Parathyroid adenoma (tissue), 2 donors: ENCODE measurements around the gene NOL3.

Experiments used
- H2AFZ ChIP-seq: fragments of 300-600 bp; sonication (generic); one replicate; pipeline ENCODE4 v1.7.0; 2017; ENCODE audit warnings: antibody characterized with exemption, mild to moderate bottlenecking
- H3K27ac ChIP-seq: fragments of 300-600 bp; sonication (generic); one replicate; pipeline ENCODE4 v1.7.0; 2017
- H3K27me3 ChIP-seq: fragments of 300-600 bp; sonication (generic); one replicate; pipeline ENCODE4 v1.7.0; 2017; ENCODE audit warnings: low read length; ENCODE audit not compliant: control insufficient read depth, insufficient read depth
- H3K36me3 ChIP-seq: fragments of 300-600 bp; sonication (generic); one replicate; pipeline ENCODE4 v1.7.0; 2017; ENCODE audit warnings: low read length; ENCODE audit not compliant: control insufficient read depth, insufficient read depth
- H3K4me1 ChIP-seq: fragments of 300-600 bp; sonication (generic); one replicate; pipeline ENCODE4 v1.7.0; 2017; ENCODE audit warnings: control low read depth
- H3K4me2 ChIP-seq: fragments of 300-600 bp; sonication (generic); one replicate; pipeline ENCODE4 v1.7.0; 2017; ENCODE audit warnings: low read length
- H3K4me3 ChIP-seq: fragments of 300-600 bp; sonication (generic); one replicate; pipeline ENCODE4 v1.7.0; 2017; ENCODE audit warnings: low read depth, low read length
- H3K79me2 ChIP-seq: fragments of 300-600 bp; sonication (generic); one replicate; pipeline ENCODE4 v1.7.0; 2017; ENCODE audit warnings: control low read depth
- H3K9ac ChIP-seq: fragments of 300-600 bp; sonication (generic); one replicate; pipeline ENCODE4 v1.7.0; 2017; ENCODE audit warnings: mild to moderate bottlenecking
- H3K9me3 ChIP-seq: fragments of 300-600 bp; sonication (generic); one replicate; pipeline ENCODE4 v1.7.0; 2017; ENCODE audit warnings: low read length; ENCODE audit not compliant: control insufficient read depth
- CTCF ChIP-seq: fragments of 300-600 bp; sonication (generic); IDR thresholded peaks from one replicate; pipeline ENCODE4 v1.7.0; 2017; ENCODE audit warnings: antibody characterized with exemption, mild to moderate bottlenecking
- donor health status: primary hyperparathyroidism.

The NOL3 gene

GRCh38 chr16:67137605-67138004 lies 32.7 kb upstream of the NOL3 start:
- no peak overlapping the region for H3K27ac ChIP-seq
- H3K9me3 ChIP-seq, result no peaks in the 10 kb centered on the region
- H3K9ac ChIP-seq, result no peak overlapping the region
- no peaks in the 10 kb centered on the region for H3K4me1 ChIP-seq
- TF ChIP-seq CTCF, result no peak
- H3K36me3 ChIP-seq, result no peaks in the 10 kb centered on the region
- no peaks in the 10 kb centered on the region for H3K79me2 ChIP-seq
- H3K4me2 ChIP-seq, result no peak overlapping the region
- no peak overlapping the region for H3K4me3 ChIP-seq
- no peak overlapping the region for H2AFZ ChIP-seq
- no peaks in the 10 kb centered on the region for H3K27me3 ChIP-seq

GRCh38 chr16:67141391-67141790 lies 28.9 kb upstream of the NOL3 start:
- Histone ChIP-seq H3K79me2 (no peaks in the 10 kb centered on the region), H3K4me1 (no peaks in the 10 kb centered on the region), H2AFZ (no peak overlapping the region), H3K4me3 (no peak overlapping the region), H3K27me3 (no peaks in the 10 kb centered on the region), H3K27ac (no peak overlapping the region), H3K9me3 (no peaks in the 10 kb centered on the region), H3K9ac (no peak overlapping the region), H3K4me2 (no peak overlapping the region), H3K36me3 (no peaks in the 10 kb centered on the region)
- no peak for TF ChIP-seq CTCF

- Histone ChIP-seq H3K9ac (no peak overlapping the region), H3K36me3 (no peaks in the 10 kb centered on the region), H3K4me2 (no peak overlapping the region), H3K4me1 (no peaks in the 10 kb centered on the region), H3K4me3 (no peak overlapping the region), H2AFZ (no peak overlapping the region), H3K27ac (no peak overlapping the region), H3K27me3 (no peaks in the 10 kb centered on the region), H3K9me3 (no peaks in the 10 kb centered on the region), H3K79me2 (no peaks in the 10 kb centered on the region)
- TF ChIP-seq CTCF, result no peak
Observed at GRCh38 chr16:67142342-67142741, 28.0 kb upstream of the NOL3 start.

GRCh38 chr16:67144943-67145342 lies 25.4 kb upstream of the NOL3 start:
- H3K79me2 ChIP-seq, result no peaks in the 10 kb centered on the region
- no peaks in the 10 kb centered on the region for H3K4me1 ChIP-seq
- H3K9ac ChIP-seq, result no peak overlapping the region
- H3K4me2 ChIP-seq, result no peak overlapping the region
- no peak overlapping the region for H2AFZ ChIP-seq
- H3K9me3 ChIP-seq, result no peaks in the 10 kb centered on the region
- H3K36me3 ChIP-seq, result no peaks in the 10 kb centered on the region
- no peak overlapping the region for H3K4me3 ChIP-seq
- H3K27ac ChIP-seq, result no peak overlapping the region
- no peak for TF ChIP-seq CTCF
- H3K27me3 ChIP-seq, result no peaks in the 10 kb centered on the region

GRCh38 chr16:67145746-67146145 lies 24.6 kb upstream of the NOL3 start:
- no peaks in the 10 kb centered on the region for H3K27me3 ChIP-seq
- no peak overlapping the region for H2AFZ ChIP-seq
- H3K27ac ChIP-seq, result no peak overlapping the region
- no peak overlapping the region for H3K9ac ChIP-seq
- TF ChIP-seq CTCF, result no peak
- no peaks in the 10 kb centered on the region for H3K9me3 ChIP-seq
- H3K79me2 ChIP-seq, result no peaks in the 10 kb centered on the region
- no peaks in the 10 kb centered on the region for H3K4me1 ChIP-seq
- no peak overlapping the region for H3K4me3 ChIP-seq
- H3K4me2 ChIP-seq, result no peak overlapping the region
- no peaks in the 10 kb centered on the region for H3K36me3 ChIP-seq
